H9 (cell line): ENCODE measurements around the gene CSMD2. TPM values are rescaled to one million over a fixed set of nuclear protein-coding genes. Genes with fewer than 3 reads are reported as not detected.

Source experiments
- DNase-seq: peaks from one replicate; pipeline ENCODE4 v3.0.0-alpha.2; 2017
- H2AFZ ChIP-seq: one replicate; pipeline ENCODE4 v1.6.1; 2013; ENCODE audit warnings: mild to moderate bottlenecking, low read length, control low read depth, moderate library complexity
- H2AK5ac ChIP-seq: 2 replicates; pipeline ENCODE4 v1.6.1; 2013; ENCODE audit warnings: low read length, control low read depth, mixed read lengths; ENCODE audit not compliant: insufficient read length
- H2BK120ac ChIP-seq: one replicate; pipeline ENCODE4 v1.6.1; 2013; ENCODE audit warnings: low read depth, mild to moderate bottlenecking, low read length, control low read depth, inconsistent platforms; ENCODE audit not compliant: poor library complexity, severe bottlenecking
- H2BK12ac ChIP-seq: 2 replicates; pipeline ENCODE4 v1.6.1; 2013; ENCODE audit warnings: low read length, control low read depth, mixed read lengths, low read depth; ENCODE audit not compliant: insufficient read length
- H2BK15ac ChIP-seq: 2 replicates; pipeline ENCODE4 v1.6.1; 2013; ENCODE audit warnings: low read depth, low read length, control low read depth
- H2BK20ac ChIP-seq: one replicate; pipeline ENCODE4 v1.6.1; 2013; ENCODE audit warnings: low read depth, mild to moderate bottlenecking, low read length, control low read depth, inconsistent platforms; ENCODE audit not compliant: poor library complexity, severe bottlenecking
- H2BK5ac ChIP-seq: 2 replicates; pipeline ENCODE4 v1.6.1; 2013; ENCODE audit warnings: low read length, control low read depth, mixed read lengths; ENCODE audit not compliant: insufficient read length
- H3K14ac ChIP-seq: 2 replicates; pipeline ENCODE4 v1.6.1; 2013; ENCODE audit warnings: low read length, control low read depth; ENCODE audit not compliant: insufficient read depth
- H3K18ac ChIP-seq: 2 replicates; pipeline ENCODE4 v1.6.1; 2013; ENCODE audit warnings: low read depth, mild to moderate bottlenecking, mixed read lengths, low read length, control low read depth; ENCODE audit not compliant: insufficient read length
- H3K23ac ChIP-seq: 2 replicates; pipeline ENCODE4 v1.6.1; 2013; ENCODE audit warnings: low read length, control low read depth, mixed read lengths, low read depth; ENCODE audit not compliant: insufficient read length
- H3K23me2 ChIP-seq: 2 replicates; pipeline ENCODE4 v1.6.1; 2013; ENCODE audit warnings: low read depth, mild to moderate bottlenecking, mixed read lengths, low read length, control low read depth; ENCODE audit not compliant: insufficient read length, poor library complexity, severe bottlenecking
- H3K27ac ChIP-seq: 2 replicates; pipeline ENCODE4 v1.5.1; 2013; ENCODE audit warnings: low read length, control low read depth, mixed read lengths, low read depth; ENCODE audit not compliant: insufficient read length
- H3K27me3 ChIP-seq: 2 replicates; pipeline ENCODE4 v1.6.1; 2013; ENCODE audit warnings: low read length, control low read depth, inconsistent platforms; ENCODE audit not compliant: insufficient read depth
- H3K4ac ChIP-seq: 2 replicates; pipeline ENCODE4 v1.6.1; 2013; ENCODE audit warnings: low read depth, mild to moderate bottlenecking, control low read depth, inconsistent platforms, low read length, moderate library complexity
- H3K4me1 ChIP-seq: 2 replicates; pipeline ENCODE4 v1.6.1; 2013; ENCODE audit warnings: low read length, control low read depth, inconsistent platforms; ENCODE audit not compliant: insufficient read depth
- H3K4me2 ChIP-seq: 2 replicates; pipeline ENCODE4 v1.6.1; 2013; ENCODE audit warnings: low read length, control low read depth, mixed read lengths; ENCODE audit not compliant: insufficient read length, insufficient read depth
- H3K56ac ChIP-seq: 2 replicates; pipeline ENCODE4 v1.6.1; 2013; ENCODE audit warnings: low read depth, mild to moderate bottlenecking, mixed read lengths, low read length, control low read depth; ENCODE audit not compliant: insufficient read length
- H3K79me1 ChIP-seq: 2 replicates; pipeline ENCODE4 v1.6.1; 2013; ENCODE audit warnings: low read depth, mild to moderate bottlenecking, moderate library complexity, low read length, control low read depth, inconsistent platforms; ENCODE audit not compliant: insufficient read depth, poor library complexity, severe bottlenecking
- H3K79me2 ChIP-seq: 2 replicates; pipeline ENCODE4 v1.6.1; 2013; ENCODE audit warnings: low read length, control low read depth, inconsistent platforms; ENCODE audit not compliant: insufficient read depth
- H3K9ac ChIP-seq: 2 replicates; pipeline ENCODE4 v1.6.1; 2013; ENCODE audit warnings: low read length, control low read depth, mixed read lengths; ENCODE audit not compliant: insufficient read length; ENCODE audit errors: extremely low read depth
- H3K9me3 ChIP-seq: one replicate; pipeline ENCODE4 v1.6.1; 2013; ENCODE audit warnings: low read depth, low read length, inconsistent platforms; ENCODE audit not compliant: control insufficient read depth
- H3T11ph ChIP-seq: one replicate; pipeline ENCODE4 v1.6.1; 2013; ENCODE audit warnings: mild to moderate bottlenecking, low read length, control low read depth, inconsistent platforms
- H4K20me1 ChIP-seq: one replicate; pipeline ENCODE4 v1.6.1; 2013; ENCODE audit not compliant: control insufficient read depth, insufficient read length, insufficient read depth
- H4K5ac ChIP-seq: 2 replicates; pipeline ENCODE4 v1.6.1; 2013; ENCODE audit warnings: low read depth, mild to moderate bottlenecking, mixed read lengths, low read length, control low read depth; ENCODE audit not compliant: insufficient read length
- H4K8ac ChIP-seq: replicated peaks from 2 replicates; pipeline ENCODE4 v1.6.1; 2013; ENCODE audit warnings: low read length, control low read depth, mixed read lengths, low read depth; ENCODE audit not compliant: insufficient read length
- H4K91ac ChIP-seq: 2 replicates; pipeline ENCODE4 v1.6.1; 2013; ENCODE audit warnings: low read depth, mild to moderate bottlenecking, moderate library complexity, mixed read lengths, low read length, control low read depth; ENCODE audit not compliant: insufficient read length
- H3K27ac Mint-ChIP-seq, 3 experiments: 2 replicates in 2 of 3; 3 replicates in 1 of 3; pipeline ENCODE4 v1.8.0; 2020 to 2021; ENCODE audit warnings: mixed read lengths in 3 of 3, mild to moderate bottlenecking in 1 of 3, moderate library complexity in 1 of 3
- H3K27me3 Mint-ChIP-seq: 2 replicates; pipeline ENCODE4 v1.8.0; 2021; ENCODE audit warnings: low read depth, mild to moderate bottlenecking, moderate library complexity, mixed read lengths
- H3K36me3 Mint-ChIP-seq, 3 experiments: 2 replicates in 2 of 3; 3 replicates in 1 of 3; pipeline ENCODE4 v1.8.0; 2020 to 2021; ENCODE audit warnings: low read depth in 3 of 3, mixed read lengths in 3 of 3; ENCODE audit not compliant: insufficient read depth in 1 of 3
- H3K4me1 Mint-ChIP-seq, 2 experiments: 2 replicates each; pipeline ENCODE4 v1.8.0; 2020; ENCODE audit warnings: mixed read lengths in 2 of 2
- H3K4me3 Mint-ChIP-seq, 2 experiments: 2 replicates in 1 of 2; 3 replicates in 1 of 2; pipeline ENCODE4 v1.8.0; 2020 to 2021; ENCODE audit warnings: mild to moderate bottlenecking in 2 of 2, mixed read lengths in 2 of 2, moderate library complexity in 1 of 2
- H3K9me3 Mint-ChIP-seq, 2 experiments: 2 replicates in 1 of 2; 3 replicates in 1 of 2; pipeline ENCODE4 v1.8.0; 2020; ENCODE audit warnings: mild to moderate bottlenecking in 2 of 2, mixed read lengths in 2 of 2, moderate library complexity in 1 of 2
- CTCF ChIP-seq: fragments of 200-600 bp; sonication (generic); conservative IDR thresholded peaks from 3 replicates; pipeline ENCODE4 v1.8.0; 2021; ENCODE audit warnings: antibody characterized with exemption, mild to moderate bottlenecking
- WGBS: extraction: QIAGEN DNeasy Blood & Tissue Kit; methylation state at CpG from one replicate; pipeline ENCODE4 v1.1.7; 2013; ENCODE audit warnings: missing lambda C conversion rate, low lambda C conversion rate, mixed read lengths; ENCODE audit not compliant: insufficient read length; ENCODE audit errors: extremely low coverage; 5-methylcytosine and 5-hydroxymethylcytosine counted together
- total RNA-seq: library from RNA; stranded (reverse); gene quantifications from 2 replicates; pipeline ENCODE4 v1.2.1, GENCODE V29; 2021

CSMD2 gene
- total RNA-seq, 1 experiment from 2014 or later, result 6.4 TPM

GRCh38 chr1:33488624-33489023 is 676.4 kb downstream of the CSMD2 start:
- Histone ChIP-seq H2AK5ac (no peak overlapping the region), H3K14ac (no peak overlapping the region), H4K8ac (no peak overlapping the region), H3K4me2 (no peak overlapping the region), H3K4me1 (no peaks in the 10 kb centered on the region), H2BK20ac (no peak overlapping the region), H3K27me3 (no peaks in the 10 kb centered on the region), H3K56ac (no peak overlapping the region), H4K20me1 (no peaks in the 10 kb centered on the region), H2BK120ac (no peak overlapping the region), H3K23ac (no peak overlapping the region), H3T11ph (no peak overlapping the region), H2AFZ (no peak overlapping the region), H3K23me2 (no peaks in the 10 kb centered on the region), H2BK15ac (no peak overlapping the region), H2BK5ac (no peak overlapping the region), H3K9me3 (peaks cover 9% of the 10 kb centered on the region), H3K9ac (no peak overlapping the region), H3K18ac (no peak overlapping the region), H3K79me2 (no peaks in the 10 kb centered on the region), H3K27ac (no peak overlapping the region), H3K79me1 (no peaks in the 10 kb centered on the region), H4K91ac (no peak overlapping the region), H3K4ac (no peak overlapping the region), H2BK12ac (no peak overlapping the region), H4K5ac (no peak overlapping the region)
- Mint-ChIP-seq H3K4me1 (no peaks in the 10 kb centered on the region), H3K27ac (no peak overlapping the region), H3K27me3 (no peaks in the 10 kb centered on the region), H3K36me3 (peaks cover 50 to 63% (median 52%) of the 10 kb centered on the region in 3 experiments), H3K9me3 (peaks cover 21 to 23% of the 10 kb centered on the region in 2 experiments), H3K4me3 (no peak overlapping the region)
- no peak for DNase-seq
- WGBS, result no CpG with 5 or more reads among the region's 2 CpGs
- TF ChIP-seq CTCF, result no peak
